K562 (cell line): ENCODE data around the gene EIF3I. TPM values are rescaled to one million over a fixed set of nuclear protein-coding genes. Genes with fewer than 3 reads are reported as not detected.
A peak's percentile ranks its signal among the peaks of the same experiment; 100 is the strongest.

Experiments
- BRD9 ChIP-seq: fragments of 450-650 bp; IDR thresholded peaks from 2 replicates; pipeline ENCODE4 v1.6.1; 2018; ENCODE audit warnings: low read depth; ENCODE audit not compliant: partially characterized antibody
- EP300 ChIP-seq: IDR thresholded peaks from 2 replicates; pipeline ENCODE4 v1.6.1; 2012; ENCODE audit warnings: low read length, improper control_type of control experiment
- GABPB1 ChIP-seq: sonication (generic); formaldehyde crosslinking; IDR thresholded peaks from 2 replicates; pipeline ENCODE4 v1.8.0; 2022; ENCODE audit warnings: mild to moderate bottlenecking, missing genetic modification reagents
- GTF2F1 ChIP-seq: IDR thresholded peaks from 2 replicates; pipeline ENCODE4 v1.6.1; 2011; ENCODE audit warnings: low read depth, low read length, improper control_type of control experiment
- HDAC8 ChIP-seq: fragments of 450-650 bp; IDR thresholded peaks from 2 replicates; pipeline ENCODE4 v1.6.1; 2016; ENCODE audit warnings: mild to moderate bottlenecking, missing genetic modification characterization, moderate library complexity, missing compliant biosample characterization
- HINFP ChIP-seq: fragments of 450-650 bp; conservative IDR thresholded peaks from 2 replicates; pipeline ENCODE4 v1.6.1; 2016; ENCODE audit warnings: missing genetic modification characterization, low read depth, mild to moderate bottlenecking, control low read depth, missing compliant biosample characterization
- KDM1A ChIP-seq, 2 experiments: fragments of 450-650 bp; IDR thresholded peaks; 2 replicates each; pipeline ENCODE4 v1.6.1; 2016; ENCODE audit warnings: mild to moderate bottlenecking in 2 of 2
- MAFG ChIP-seq: fragments of 450-650 bp; conservative IDR thresholded peaks from 2 replicates; pipeline ENCODE4 v1.6.1; 2016; ENCODE audit warnings: missing genetic modification characterization, missing compliant biosample characterization
- MCM2 ChIP-seq: fragments of 450-650 bp; IDR thresholded peaks from 2 replicates; pipeline ENCODE4 v1.6.1; 2017; ENCODE audit warnings: low read depth, mild to moderate bottlenecking
- NFYB ChIP-seq: IDR thresholded peaks from 2 replicates; pipeline ENCODE4 v1.6.1; 2011; ENCODE audit warnings: mild to moderate bottlenecking, moderate library complexity; ENCODE audit not compliant: insufficient read length; ENCODE audit errors: extremely low read depth
- SAP30 ChIP-seq: fragments of 200-600 bp; sonication (generic); IDR thresholded peaks from 2 replicates; pipeline ENCODE4 v1.6.1; 2012; ENCODE audit warnings: borderline replicate concordance, low read depth, mild to moderate bottlenecking, moderate library complexity, low read length, control low read depth, inconsistent platforms; ENCODE audit not compliant: insufficient read depth, poor library complexity, severe bottlenecking
- SMC3 ChIP-seq: conservative IDR thresholded peaks from 2 replicates; pipeline ENCODE4 v1.6.1; 2011; ENCODE audit warnings: low read depth, low read length, improper control_type of control experiment; ENCODE audit not compliant: insufficient read depth
- ZBED1 ChIP-seq: IDR thresholded peaks from 2 replicates; pipeline ENCODE4 v1.6.1; 2014
- ZNF280B ChIP-seq: fragments of 250-450 bp; sonication (Bioruptor Pico); IDR thresholded peaks from 2 replicates; pipeline ENCODE4 v1.5.1; 2021; ENCODE audit warnings: mild to moderate bottlenecking
- ZNF3 ChIP-seq: fragments of 250-450 bp; sonication (Bioruptor Pico); IDR thresholded peaks from 2 replicates; pipeline ENCODE4 v1.5.0; 2021; ENCODE audit warnings: mild to moderate bottlenecking, moderate library complexity
- ZNF311 ChIP-seq: fragments of 250-450 bp; sonication (Bioruptor Pico); IDR thresholded peaks from 2 replicates; pipeline ENCODE4 v1.4.0; 2020; ENCODE audit warnings: mild to moderate bottlenecking, moderate library complexity
- polyA plus RNA-seq, 8 experiments: library from polyadenylated mRNA; depleted of rRNA in 4 of 8; stranded (reverse) in 5 of 8; unstranded in 3 of 8; fragments of >200 nt; fragmentation: Nextera tagmentation in 2 of 8; fragmentation: Illumina TruSeq in 1 of 8; extraction: Ambion mirVana in 2 of 8; extraction: Trizol in 1 of 8; gene quantifications; 2 replicates each; pipeline versions ENCODE4 v1.2.1 to v1.2.3, GENCODE V29; 2011 to 2014; ENCODE audit warnings: inconsistent platforms in 1 of 8, missing spikeins in 1 of 8
- total RNA-seq, 7 experiments: library from RNA; depleted of rRNA in 6 of 7; stranded (reverse); fragments of >200 nt in 6 of 7; fragmentation: Illumina TruSeq in 2 of 7; extraction: Trizol in 2 of 7; gene quantifications; 2 replicates each; pipeline versions ENCODE4 v1.2.1 to v1.2.3, GENCODE V29; 2011 to 2021; ENCODE audit warnings: low replicate concordance in 1 of 7

EIF3I gene
- total and polyA plus RNA-seq, 9 of the 15 experiments (the other 6 are each of a cell fraction or from before 2014, with no cell fraction given), result 414 to 1,526 (median 635) TPM

- TF ChIP-seq ZNF280B, result no peak
- TF ChIP-seq SAP30, result no peak
- peak; percentile 62 to 86; a peak in 3 of 4 replicates for TF ChIP-seq KDM1A (IDR thresholded peaks at IDR 0.05)
- TF ChIP-seq HDAC8 (tag), result 0 out of 2 replicates have a peak, but pooled peaks have one; percentile 49
- TF ChIP-seq BRD9, result peak; percentile 64
- TF ChIP-seq NFYB, result no peak
- TF ChIP-seq MAFG (tag), result no peak
- TF ChIP-seq ZBED1, result no peak
- TF ChIP-seq ZNF311 (CRISPR knock-in tag), result no peak
- no peak for TF ChIP-seq MCM2
- TF ChIP-seq GABPB1 (CRISPR knock-in tag), result peak; percentile 56; the same call in 1 of the 2 replicates
- no peak for TF ChIP-seq ZNF3
- TF ChIP-seq HINFP, result no peak
- no peak for TF ChIP-seq GTF2F1
- TF ChIP-seq SMC3, result peak; percentile 83
- peak; percentile 31; the same call in 1 of the 2 replicates for TF ChIP-seq EP300
Measured at GRCh38 chr1:32247983-32248889, 26.0 kb downstream of the EIF3I start (continued).
